IMR-90 (cell line): ENCODE data around the gene HMOX2. TPM values are rescaled to one million over a fixed set of nuclear protein-coding genes. Genes with fewer than 3 reads are reported as not detected.

Experiments
- ATAC-seq: fragments of 200-7000 bp; cut with Tn5 transposase; 2 replicates; pipeline ENCODE4 v1.9.1; 2020; ENCODE audit warnings: low read depth, mild to moderate bottlenecking, moderate library complexity
- BruUV-seq: library from RNA; stranded (reverse); fragments of 400-500 nt; replicated peaks from 2 replicates; lab custom pipeline; 2021; lab: Mats Ljungman, UMichigan
- CTCF ChIA-PET: fragments of 300-600 bp; formaldehyde crosslinking; extraction: SDS; loops from one replicate; lab custom pipeline; 2021; ENCODE audit warnings: antibody characterized with exemption; lab: Yijun Ruan, JAX
- POLR2A ChIA-PET: fragments of 300-600 bp; sonication (Branson Sonifier 250); formaldehyde crosslinking; loops from one replicate; lab custom pipeline; 2022; ENCODE audit warnings: antibody characterized with exemption; ENCODE audit not compliant: unreplicated experiment; lab: Charles Lee
- DNase-seq: peaks from one replicate; pipeline ENCODE4 v3.0.0; 2013
- H2AFZ ChIP-seq: replicated peaks from 2 replicates; pipeline ENCODE3; 2013; ENCODE audit warnings: low read length, mild to moderate bottlenecking; ENCODE audit not compliant: poor library complexity
- H2AK5ac ChIP-seq: 2 replicates; pipeline ENCODE4 v1.6.1; 2013; ENCODE audit warnings: low read depth, low read length, inconsistent platforms
- H2AK9ac ChIP-seq: replicated peaks from 2 replicates; pipeline ENCODE3; 2013; ENCODE audit warnings: mild to moderate bottlenecking, low read depth, low read length, moderate library complexity; ENCODE audit not compliant: poor library complexity
- H2BK120ac ChIP-seq: 2 replicates; pipeline ENCODE4 v1.6.1; 2013; ENCODE audit warnings: low read depth, low read length, inconsistent platforms
- H2BK15ac ChIP-seq: 3 replicates; pipeline ENCODE4 v1.6.1; 2013; ENCODE audit warnings: low read depth, low read length, inconsistent platforms
- H2BK20ac ChIP-seq: 2 replicates; pipeline ENCODE4 v1.6.1; 2013; ENCODE audit warnings: low read depth, mild to moderate bottlenecking, inconsistent platforms, low read length, moderate library complexity
- H2BK5ac ChIP-seq: 2 replicates; pipeline ENCODE4 v1.6.1; 2013; ENCODE audit warnings: mild to moderate bottlenecking, low read depth, low read length, inconsistent platforms; ENCODE audit not compliant: poor library complexity, severe bottlenecking
- H3K14ac ChIP-seq: replicated peaks from 2 replicates; pipeline ENCODE4 v1.6.1; 2013; ENCODE audit warnings: low read depth, low read length, inconsistent platforms
- H3K18ac ChIP-seq: 2 replicates; pipeline ENCODE4 v1.6.1; 2013; ENCODE audit warnings: low read depth, low read length, control low read depth
- H3K23ac ChIP-seq: 2 replicates; pipeline ENCODE4 v1.6.1; 2013; ENCODE audit warnings: low read depth, low read length, inconsistent platforms
- H3K27ac ChIP-seq: 2 replicates; pipeline ENCODE4 v1.5.1; 2013; ENCODE audit warnings: mild to moderate bottlenecking, control low read depth, low read length; ENCODE audit not compliant: insufficient read depth
- H3K27me3 ChIP-seq: 2 replicates; pipeline ENCODE4 v1.6.1; 2013; ENCODE audit warnings: low read length; ENCODE audit not compliant: control insufficient read depth, insufficient read depth
- H3K36me3 ChIP-seq: 2 replicates; pipeline ENCODE4 v1.6.1; 2013; ENCODE audit warnings: low read length, mixed read lengths; ENCODE audit not compliant: control insufficient read depth, insufficient read depth
- H3K4ac ChIP-seq: 2 replicates; pipeline ENCODE4 v1.6.1; 2013; ENCODE audit warnings: low read depth, low read length, inconsistent platforms
- H3K4me1 ChIP-seq: 2 replicates; pipeline ENCODE4 v1.6.1; 2013; ENCODE audit warnings: low read length, mixed read lengths; ENCODE audit not compliant: control insufficient read depth, insufficient read depth
- H3K4me2 ChIP-seq: 2 replicates; pipeline ENCODE4 v1.6.1; 2013; ENCODE audit warnings: low read depth, mild to moderate bottlenecking, control low read depth, low read length, moderate library complexity
- H3K4me3 ChIP-seq: 2 replicates; pipeline ENCODE4 v1.5.1; 2013; ENCODE audit warnings: low read depth, mild to moderate bottlenecking, control low read depth, low read length, moderate library complexity; ENCODE audit not compliant: insufficient read depth
- H3K56ac ChIP-seq: 2 replicates; pipeline ENCODE4 v1.6.1; 2013; ENCODE audit warnings: low read length, inconsistent platforms; ENCODE audit not compliant: insufficient read depth; ENCODE audit errors: extremely low read depth
- H3K79me1 ChIP-seq, 2 experiments: 2 replicates each; pipeline ENCODE4 v1.6.1; 2013; ENCODE audit warnings: low read length in 2 of 2, inconsistent platforms in 1 of 2, low read depth in 1 of 2
- H3K9ac ChIP-seq: 2 replicates; pipeline ENCODE4 v1.6.1; 2013; ENCODE audit warnings: low read depth, low read length, control low read depth
- H3K9me1 ChIP-seq: 2 replicates; pipeline ENCODE4 v1.6.1; 2013; ENCODE audit warnings: low read length, inconsistent platforms; ENCODE audit not compliant: insufficient read depth
- H3K9me3 ChIP-seq: 2 replicates; pipeline ENCODE4 v1.6.1; 2013; ENCODE audit warnings: low read length; ENCODE audit not compliant: control insufficient read depth, insufficient read depth
- H4K20me1 ChIP-seq: 2 replicates; pipeline ENCODE4 v1.6.1; 2013; ENCODE audit warnings: low read length, inconsistent platforms; ENCODE audit not compliant: insufficient read depth
- H4K5ac ChIP-seq: 2 replicates; pipeline ENCODE4 v1.6.1; 2013; ENCODE audit warnings: mild to moderate bottlenecking, low read depth, low read length, control low read depth
- H4K8ac ChIP-seq, 2 experiments: 2 replicates each; pipeline ENCODE4 v1.6.1; 2013; ENCODE audit warnings: low read depth in 2 of 2, low read length in 2 of 2, control low read depth in 1 of 2, inconsistent platforms in 1 of 2
- H4K91ac ChIP-seq: 2 replicates; pipeline ENCODE4 v1.6.1; 2013; ENCODE audit warnings: low read depth, low read length, inconsistent platforms; ENCODE audit not compliant: insufficient read depth
- BHLHE40 ChIP-seq: fragments of 150-350 bp; IDR thresholded peaks from 2 replicates; pipeline ENCODE4 v1.6.1; 2016; ENCODE audit warnings: mild to moderate bottlenecking, low read depth, low read length
- CHD1 ChIP-seq: IDR thresholded peaks from 2 replicates; pipeline ENCODE4 v1.6.1; 2012; ENCODE audit warnings: low read depth, low read length, improper control_type of control experiment
- NFE2L2 ChIP-seq: fragments of 150-350 bp; IDR thresholded peaks from 2 replicates; pipeline ENCODE4 v1.6.1; 2016; ENCODE audit warnings: low read depth, mild to moderate bottlenecking, low read length
- POLR2A ChIP-seq: IDR thresholded peaks from 2 replicates; pipeline ENCODE4 v1.6.1; 2012; ENCODE audit warnings: mild to moderate bottlenecking, low read depth, low read length
- RAD21 ChIP-seq: IDR thresholded peaks from 2 replicates; pipeline ENCODE4 v1.6.1; 2012; ENCODE audit warnings: low read length, improper control_type of control experiment
- RCOR1 ChIP-seq: IDR thresholded peaks from 2 replicates; pipeline ENCODE4 v1.6.1; 2012; ENCODE audit warnings: mild to moderate bottlenecking, low read length, improper control_type of control experiment; ENCODE audit not compliant: insufficient replicate concordance
- SMC3 ChIP-seq: fragments of 150-350 bp; IDR thresholded peaks from 2 replicates; pipeline ENCODE4 v1.6.1; 2016; ENCODE audit warnings: low read depth, mild to moderate bottlenecking, antibody characterized with exemption, low read length, moderate library complexity
- WGBS, 2 experiments: methylation state at CpG; one replicate each; pipeline versions ENCODE4 v1.1.5 to v1.1.7; 2013; ENCODE audit warnings: missing lambda C conversion rate in 2 of 2; ENCODE audit not compliant: insufficient read length in 1 of 2; ENCODE audit errors: extremely low coverage in 2 of 2; 5-methylcytosine and 5-hydroxymethylcytosine counted together
- dilution Hi-C: fragments of 300-500 bp; cut with HindIII; formaldehyde crosslinking; loops from one replicate; pipeline ENCODE4 v1.14.3; 2018; ENCODE audit warnings: low sequenced_read_pairs; ENCODE audit not compliant: unreplicated experiment
- in situ Hi-C: fragments of 300-500 bp; cut with MboI; formaldehyde crosslinking; loops from 3 replicates; pipeline ENCODE4 v1.14.3; 2019; ENCODE audit warnings: low sequenced_read_pairs, inconsistent platforms, mixed read lengths
- intact Hi-C: fragments of 100-400 bp; cut with micrococcal nuclease; formaldehyde crosslinking; loops from 2 replicates; pipeline ENCODE4 v1.10.0; 2022
- polyA plus RNA-seq, 3 experiments: library from polyadenylated mRNA; depleted of rRNA; stranded (reverse); fragments of >200 nt; gene quantifications; 2 replicates each; pipeline ENCODE4 v1.2.3, GENCODE V29; 2012; ENCODE audit warnings: low replicate concordance in 1 of 3
- total RNA-seq: library from RNA; depleted of rRNA; stranded (reverse); fragments of >200 nt; gene quantifications from 2 replicates; pipeline ENCODE4 v1.2.3, GENCODE V29; 2012
- TF ChIP-seq, protein P1 (sequence below): fragments of 150-350 bp; IDR thresholded peaks from 2 replicates; pipeline ENCODE4 v1.6.1; 2016; ENCODE audit warnings: low read depth, mild to moderate bottlenecking, low read length, moderate library complexity, borderline replicate concordance

The HMOX2 gene
- total and polyA plus RNA-seq, 2 of the 4 experiments (the other 2 are of a cell fraction): 93.9 to 98.8 TPM

DNA sequence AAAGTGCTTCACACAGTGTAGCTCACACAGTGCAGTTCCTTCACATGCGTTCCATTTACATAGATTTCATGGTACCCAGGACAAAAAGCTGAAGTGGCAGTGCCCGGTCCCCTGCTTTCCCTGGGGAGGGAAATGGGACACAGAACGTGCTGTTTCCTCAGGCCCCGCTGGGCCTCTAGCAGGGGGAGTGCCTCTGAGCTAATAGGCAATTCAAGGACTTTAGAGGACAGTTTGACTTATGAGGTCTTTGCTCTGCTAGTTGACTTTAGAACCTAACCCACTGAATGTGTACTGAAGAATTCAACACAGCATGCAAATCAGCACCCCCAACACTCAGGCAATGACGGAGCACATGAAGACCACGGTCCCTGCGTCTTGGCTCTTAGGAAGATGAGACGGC lies 55.6 kb downstream of the HMOX2 start:
- in situ Hi-C loops: no loop called here
- no TSS peak for BruUV-seq
- Histone ChIP-seq H3K27me3 (no peaks in the 10 kb centered on the region), H3K18ac (no peak overlapping the region), H3K4ac (no peak overlapping the region), H2AK9ac (no peak overlapping the region), H3K56ac (no peak overlapping the region), H3K36me3 (no peaks in the 10 kb centered on the region; the same call in 1 of the 2 replicates), H3K23ac (no peak overlapping the region), H4K91ac (no peak overlapping the region), H3K4me3 (no peak overlapping the region), H2BK20ac (no peak overlapping the region), H2BK15ac (no peak overlapping the region), H4K5ac (no peak overlapping the region), H3K9me1 (peaks cover 13% of the 10 kb centered on the region), H2BK5ac (no peak overlapping the region), H2AK5ac (no peak overlapping the region), H3K27ac (no peak overlapping the region), H3K14ac (no peak overlapping the region), H3K79me1 (peaks cover 0 to 54% of the 10 kb centered on the region in 2 experiments; a peak in 3 of 4 replicates), H3K9ac (no peak overlapping the region), H4K20me1 (peaks cover 11% of the 10 kb centered on the region; the same call in 1 of the 2 replicates), H3K4me1 (peaks cover 10% of the 10 kb centered on the region), H2BK120ac (no peak overlapping the region), H2AFZ (no peak overlapping the region), H3K9me3 (no peaks in the 10 kb centered on the region), H3K4me2 (no peak overlapping the region), H4K8ac (no peak overlapping the region)
- intact Hi-C loops: no loop called here
- no CpG with 5 or more reads among the region's 8 CpGs for WGBS, 2 experiments
- ATAC-seq (no peak), DNase-seq (no peak)
- ChIA-PET CTCF (interaction anchor here (1.9 kb wide), 1 partner anchor 17 kb away, joined by 5 read pairs; no protein-coding TSS in a partner anchor), POLR2A (no interaction called here)
- TF ChIP-seq CHD1 (no peak), SMC3 (no peak), BHLHE40 (no peak), NFE2L2 (no peak), POLR2A (no peak), RCOR1 (no peak), RAD21 (no peak)
- TF ChIP-seq, protein P1, sequence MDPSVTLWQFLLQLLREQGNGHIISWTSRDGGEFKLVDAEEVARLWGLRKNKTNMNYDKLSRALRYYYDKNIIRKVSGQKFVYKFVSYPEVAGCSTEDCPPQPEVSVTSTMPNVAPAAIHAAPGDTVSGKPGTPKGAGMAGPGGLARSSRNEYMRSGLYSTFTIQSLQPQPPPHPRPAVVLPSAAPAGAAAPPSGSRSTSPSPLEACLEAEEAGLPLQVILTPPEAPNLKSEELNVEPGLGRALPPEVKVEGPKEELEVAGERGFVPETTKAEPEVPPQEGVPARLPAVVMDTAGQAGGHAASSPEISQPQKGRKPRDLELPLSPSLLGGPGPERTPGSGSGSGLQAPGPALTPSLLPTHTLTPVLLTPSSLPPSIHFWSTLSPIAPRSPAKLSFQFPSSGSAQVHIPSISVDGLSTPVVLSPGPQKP: no peak
- dilution Hi-C loops: no loop called here
